GM20000 (cell line): Measurements from ENCODE around the gene ATP6V1F.

Experiments
- DNase-seq: peaks from one replicate; pipeline ENCODE4 v3.0.0; 2012; ENCODE audit warnings: low spot score
- TF ChIP-seq, protein P1 (sequence below): IDR thresholded peaks from 2 replicates; pipeline ENCODE4 v1.5.1; 2012; ENCODE audit warnings: mild to moderate bottlenecking, control low read depth; ENCODE audit errors: extremely low read depth, missing control alignments

ATP6V1F gene

DNA sequence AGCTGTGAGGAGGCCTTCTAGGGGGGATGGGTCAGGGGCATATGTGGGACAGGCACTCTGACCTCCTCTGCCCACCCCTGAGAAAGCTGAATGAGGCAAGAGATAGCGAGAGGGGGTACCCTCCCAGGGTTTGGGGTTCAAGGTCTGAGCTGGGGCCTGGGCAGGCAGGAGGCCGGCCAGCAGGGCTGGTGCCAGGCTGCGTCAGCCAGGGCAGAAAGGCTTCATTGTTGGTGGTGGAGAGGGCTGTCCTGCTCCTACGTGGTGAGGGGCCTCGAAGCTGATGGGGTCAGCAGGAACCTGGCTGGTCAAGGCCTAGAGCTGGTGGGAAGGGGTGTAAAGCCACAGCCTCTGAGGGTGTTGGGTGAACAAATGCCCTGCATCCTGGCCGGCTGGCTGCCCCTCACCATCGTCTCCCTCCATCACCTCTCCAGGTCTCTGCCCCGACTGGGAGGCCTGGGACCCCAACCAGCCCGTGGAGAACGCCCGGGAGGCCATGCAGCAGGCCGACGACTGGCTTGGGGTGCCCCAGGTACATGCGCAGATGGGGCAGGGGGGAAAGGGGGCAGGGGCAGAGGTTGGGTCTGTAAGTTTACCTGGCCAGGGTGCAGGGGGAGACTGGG, 25.8 kb upstream of the ATP6V1F start:
- TF ChIP-seq, protein P1, sequence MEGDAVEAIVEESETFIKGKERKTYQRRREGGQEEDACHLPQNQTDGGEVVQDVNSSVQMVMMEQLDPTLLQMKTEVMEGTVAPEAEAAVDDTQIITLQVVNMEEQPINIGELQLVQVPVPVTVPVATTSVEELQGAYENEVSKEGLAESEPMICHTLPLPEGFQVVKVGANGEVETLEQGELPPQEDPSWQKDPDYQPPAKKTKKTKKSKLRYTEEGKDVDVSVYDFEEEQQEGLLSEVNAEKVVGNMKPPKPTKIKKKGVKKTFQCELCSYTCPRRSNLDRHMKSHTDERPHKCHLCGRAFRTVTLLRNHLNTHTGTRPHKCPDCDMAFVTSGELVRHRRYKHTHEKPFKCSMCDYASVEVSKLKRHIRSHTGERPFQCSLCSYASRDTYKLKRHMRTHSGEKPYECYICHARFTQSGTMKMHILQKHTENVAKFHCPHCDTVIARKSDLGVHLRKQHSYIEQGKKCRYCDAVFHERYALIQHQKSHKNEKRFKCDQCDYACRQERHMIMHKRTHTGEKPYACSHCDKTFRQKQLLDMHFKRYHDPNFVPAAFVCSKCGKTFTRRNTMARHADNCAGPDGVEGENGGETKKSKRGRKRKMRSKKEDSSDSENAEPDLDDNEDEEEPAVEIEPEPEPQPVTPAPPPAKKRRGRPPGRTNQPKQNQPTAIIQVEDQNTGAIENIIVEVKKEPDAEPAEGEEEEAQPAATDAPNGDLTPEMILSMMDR, result no peak
- no peak for DNase-seq

GRCh38 chr7:128837521-128837921, 25.1 kb upstream of the ATP6V1F start:
- TF ChIP-seq, protein P1, result no peak
- no peak for DNase-seq

- DNase-seq, result no peak
- TF ChIP-seq, protein P1, result no peak
Observed at GRCh38 chr7:128838109-128838779, 24.4 kb upstream of the ATP6V1F start.

DNA sequence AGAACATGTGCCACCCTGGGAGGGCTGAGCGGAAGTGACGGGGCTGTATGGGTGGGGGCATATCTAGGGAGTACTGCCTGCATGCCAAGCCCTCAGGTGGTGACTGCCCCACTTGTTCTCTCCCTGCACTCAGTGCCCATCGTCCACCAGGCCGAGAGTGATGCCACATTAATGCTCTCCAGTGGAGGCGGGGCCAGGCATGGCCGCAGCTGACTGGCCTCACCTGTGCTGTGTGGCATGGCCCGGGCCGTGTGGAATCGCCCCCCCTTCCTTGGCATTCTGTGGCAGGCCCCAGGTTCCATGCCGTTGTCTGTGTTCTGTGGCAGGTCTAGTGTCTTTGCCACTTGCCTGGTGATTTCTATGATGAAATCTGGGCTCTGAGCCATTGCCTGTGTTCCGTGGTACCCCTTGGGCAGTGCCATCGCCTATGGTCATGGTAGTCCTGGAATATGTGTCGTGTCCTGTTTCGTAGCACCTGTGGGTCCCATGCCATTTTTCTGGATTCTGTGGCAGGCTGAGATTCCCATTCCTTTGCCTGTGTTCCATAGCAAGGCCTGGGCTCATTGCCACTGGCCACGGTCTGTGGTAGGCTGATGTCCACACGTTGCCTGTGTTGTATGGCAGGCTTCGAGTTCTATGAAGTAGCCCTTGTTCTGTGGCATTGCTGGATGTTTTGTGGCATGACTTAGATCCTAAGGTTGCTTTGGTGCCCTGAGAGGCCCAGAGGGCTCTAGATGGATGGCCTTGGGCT, 23.5 kb upstream of the ATP6V1F start:
- TF ChIP-seq, protein P1, result no peak

GRCh38 chr7:128839751-128840177, 22.9 kb upstream of the ATP6V1F start:
- no peak for DNase-seq
- TF ChIP-seq, protein P1, result no peak

More for the DNA sequence above, 23.5 kb upstream of the ATP6V1F start:
- DNase-seq, result no peak

DNA sequence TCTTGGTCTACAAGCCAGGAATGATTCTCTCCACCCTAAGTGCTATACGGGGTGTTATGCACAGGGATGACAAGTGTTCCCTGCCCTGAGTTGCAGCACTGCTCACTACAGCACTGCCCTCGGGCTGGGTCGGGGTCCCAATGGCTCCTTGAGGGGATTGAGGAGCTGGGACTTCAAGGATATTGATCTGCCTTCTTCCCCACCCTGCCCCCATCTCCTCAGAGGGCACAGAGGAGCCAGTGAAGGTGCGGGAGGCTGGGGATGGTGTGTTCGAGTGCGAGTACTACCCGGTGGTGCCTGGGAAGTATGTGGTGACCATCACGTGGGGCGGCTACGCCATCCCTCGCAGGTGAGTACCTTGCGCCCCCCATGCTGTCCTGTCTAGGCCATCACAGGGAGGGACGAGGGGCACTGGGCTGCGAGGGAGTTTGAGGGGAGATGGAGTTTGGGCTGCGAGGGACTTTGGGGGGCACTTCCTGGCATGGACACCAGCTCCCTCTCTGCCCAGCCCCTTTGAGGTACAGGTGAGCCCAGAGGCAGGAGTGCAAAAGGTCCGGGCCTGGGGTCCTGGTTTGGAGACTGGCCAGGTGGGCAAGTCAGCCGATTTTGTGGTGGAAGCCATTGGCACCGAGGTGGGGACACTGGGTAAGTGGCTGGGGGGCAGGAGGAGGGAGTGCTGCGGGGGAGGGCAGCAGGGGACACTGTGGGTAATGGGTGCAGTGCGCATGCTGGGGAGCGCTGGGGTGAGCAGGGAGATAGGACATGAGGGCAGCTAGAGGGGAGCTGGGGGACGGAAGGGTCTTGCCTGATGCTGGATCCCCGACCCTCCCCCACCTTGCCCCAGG, 22.1 kb upstream of the ATP6V1F start:
- TF ChIP-seq, protein P1, result no peak
- DNase-seq, result no peak
